Measurements from ENCODE around the gene PTCD2. TPM values are rescaled to one million over a fixed set of nuclear protein-coding genes. Genes with fewer than 3 reads are reported as not detected.
"Not testable (repeated sequence)": the region's sequence is repeated elsewhere in the genome, so short reads cannot be mapped to it uniquely, and the experiment has no call there.

The PTCD2 gene
- total RNA-seq, 1 donor from 2014 or later = 12.1 TPM

GRCh38 chr5:72291601-72292000, 28.6 kb upstream of the PTCD2 start:
- no peak for TF ChIP-seq CTCF (conservative IDR thresholded peaks at IDR 0.05)
- DNase-seq (ENCODE audit: extremely low spot score, unreplicated experiment) = no peak
- Mint-ChIP-seq H3K27ac (no peak overlapping the region), H3K4me3 (no peak overlapping the region), H3K9me3 (no peaks in the 10 kb centered on the region), H3K27me3 (no peaks in the 10 kb centered on the region), H3K4me1 (ENCODE audit: unreplicated experiment) (no peaks in the 10 kb centered on the region), H3K36me3 (peaks cover 37% of the 10 kb centered on the region)

- TF ChIP-seq CTCF (conservative IDR thresholded peaks at IDR 0.05) = no peak
- Mint-ChIP-seq H3K27ac (no peak overlapping the region), H3K4me1 (ENCODE audit: unreplicated experiment) (no peaks in the 10 kb centered on the region), H3K4me3 (no peak overlapping the region), H3K9me3 (no peaks in the 10 kb centered on the region), H3K27me3 (no peaks in the 10 kb centered on the region), H3K36me3 (peaks cover 33% of the 10 kb centered on the region)
- DNase-seq (ENCODE audit: extremely low spot score, unreplicated experiment) = no peak
Measured at GRCh38 chr5:72292411-72292810, 27.8 kb upstream of the PTCD2 start.

- Mint-ChIP-seq H3K27me3 (no peaks in the 10 kb centered on the region), H3K4me3 (no peak overlapping the region), H3K36me3 (peaks cover 29% of the 10 kb centered on the region), H3K4me1 (ENCODE audit: unreplicated experiment) (no peaks in the 10 kb centered on the region), H3K27ac (no peak overlapping the region), H3K9me3 (no peaks in the 10 kb centered on the region)
- TF ChIP-seq CTCF (conservative IDR thresholded peaks at IDR 0.05) = no peak
- no peak for DNase-seq (ENCODE audit: extremely low spot score, unreplicated experiment)
Measured at GRCh38 chr5:72293495-72294055, 26.6 kb upstream of the PTCD2 start.

- Mint-ChIP-seq H3K27ac (no peak overlapping the region), H3K27me3 (no peaks in the 10 kb centered on the region), H3K4me1 (ENCODE audit: unreplicated experiment) (no peaks in the 10 kb centered on the region), H3K4me3 (no peak overlapping the region), H3K9me3 (no peaks in the 10 kb centered on the region), H3K36me3 (peaks cover 25% of the 10 kb centered on the region)
- TF ChIP-seq CTCF (conservative IDR thresholded peaks at IDR 0.05) = no peak
- no peak for DNase-seq (ENCODE audit: extremely low spot score, unreplicated experiment)
Measured at GRCh38 chr5:72294473-72294872, 25.7 kb upstream of the PTCD2 start.

- no peaks in the 10 kb centered on the region for H3K4me1 Mint-ChIP-seq (ENCODE audit: unreplicated experiment)
- H3K36me3 Mint-ChIP-seq = peaks cover 29% of the 10 kb centered on the region
- no peak overlapping the region for H3K4me3 Mint-ChIP-seq
- no peaks in the 10 kb centered on the region for H3K9me3 Mint-ChIP-seq
- no peak for TF ChIP-seq CTCF (conservative IDR thresholded peaks at IDR 0.05)
- H3K27ac Mint-ChIP-seq = no peak overlapping the region
- no peak for DNase-seq (ENCODE audit: extremely low spot score, unreplicated experiment)
- H3K27me3 Mint-ChIP-seq = no peaks in the 10 kb centered on the region
Measured at GRCh38 chr5:72295539-72295938, 24.6 kb upstream of the PTCD2 start.

GRCh38 chr5:72296256-72296655, 23.9 kb upstream of the PTCD2 start:
- no peak overlapping the region for H3K4me3 Mint-ChIP-seq
- no peak for TF ChIP-seq CTCF (conservative IDR thresholded peaks at IDR 0.05)
- DNase-seq (ENCODE audit: extremely low spot score, unreplicated experiment) = no peak
- H3K27me3 Mint-ChIP-seq = no peaks in the 10 kb centered on the region
- no peak overlapping the region for H3K27ac Mint-ChIP-seq
- H3K4me1 Mint-ChIP-seq (ENCODE audit: unreplicated experiment) = peaks cover 1% of the 10 kb centered on the region
- H3K36me3 Mint-ChIP-seq = peaks cover 32% of the 10 kb centered on the region
- H3K9me3 Mint-ChIP-seq = no peaks in the 10 kb centered on the region

GRCh38 chr5:72298136-72298535, 22.0 kb upstream of the PTCD2 start:
- H3K27ac Mint-ChIP-seq, H3K4me3 Mint-ChIP-seq: not testable (repeated sequence)

More at GRCh38 chr5:72298136-72298535, 22.0 kb upstream of the PTCD2 start:
- not testable (repeated sequence) for H3K9me3 Mint-ChIP-seq; DNase-seq (ENCODE audit: extremely low spot score, unreplicated experiment); H3K27me3 Mint-ChIP-seq
- peaks cover 13% of the 10 kb centered on the region for H3K4me1 Mint-ChIP-seq (ENCODE audit: unreplicated experiment)
- peaks cover 45% of the 10 kb centered on the region for H3K36me3 Mint-ChIP-seq
